Stomach (tissue), 4 donors: ENCODE measurements around the gene CHDH.

Experiments
- EP300 ChIP-seq: sonication (generic); formaldehyde crosslinking; IDR thresholded peaks from one replicate; pipeline ENCODE4 v1.6.1; 2017; ENCODE audit warnings: antibody characterized with exemption
- POLR2A ChIP-seq, 4 donors: fragments of 450-650 bp; IDR thresholded peaks; one replicate each; pipeline ENCODE4 v1.6.1; 2016; ENCODE audit warnings: antibody characterized with exemption in 4 of 4, control low read depth in 2 of 4, mild to moderate bottlenecking in 1 of 4, moderate library complexity in 1 of 4
- POLR2AphosphoS5 ChIP-seq, 3 donors: sonication (generic); formaldehyde crosslinking; IDR thresholded peaks; one replicate each; pipeline ENCODE4 v1.6.1; 2016; ENCODE audit warnings: antibody characterized with exemption in 3 of 3
- TF ChIP-seq, protein P1 (sequence below), 7 experiments: fragments of 450-650 bp in 4 of 7; fragments of 200-600 bp in 3 of 7; sonication (generic) in 3 of 7; IDR thresholded peaks; one replicate each; pipeline ENCODE4 v1.5.1; 2016 to 2019; ENCODE audit warnings: antibody characterized with exemption in 7 of 7, control low read depth in 2 of 7, mild to moderate bottlenecking in 1 of 7

DNA sequence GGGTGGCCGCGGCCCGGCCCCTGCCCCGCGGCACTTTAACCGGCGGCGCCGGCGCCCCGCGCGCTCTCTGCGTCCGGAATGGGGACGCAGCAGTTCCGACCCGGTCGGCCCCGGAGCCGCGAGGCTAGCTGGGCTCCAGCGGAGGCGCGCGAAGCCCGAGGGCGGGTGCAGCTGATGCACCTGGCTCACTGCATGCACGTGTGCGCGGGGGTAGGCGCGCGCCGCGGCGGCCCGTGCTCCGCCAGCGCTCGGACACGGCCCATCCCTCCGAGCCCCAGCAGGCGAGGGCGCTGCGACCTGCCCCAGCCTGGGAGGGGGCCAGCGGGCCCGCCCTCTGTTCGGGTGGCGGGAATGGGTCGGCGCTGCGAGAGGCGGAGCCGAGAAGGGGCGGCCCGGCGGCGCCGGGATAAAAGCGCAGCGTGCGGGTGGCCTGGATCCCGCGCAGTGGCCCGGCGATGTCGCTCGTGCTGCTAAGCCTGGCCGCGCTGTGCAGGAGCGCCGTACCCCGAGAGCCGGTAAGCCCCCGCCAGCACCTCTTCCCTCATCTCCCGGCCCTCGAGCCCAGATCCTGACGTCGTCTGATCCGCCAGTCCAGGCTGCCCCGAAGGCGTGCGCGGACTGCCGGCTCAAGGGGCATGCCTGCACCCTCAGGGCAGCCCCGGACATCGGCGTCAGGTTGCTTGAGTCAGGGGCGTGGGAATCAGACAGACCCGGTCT lies at the start of gene CHDH, which contains the start of gene IL17RB:
- TF ChIP-seq, protein P1, sequence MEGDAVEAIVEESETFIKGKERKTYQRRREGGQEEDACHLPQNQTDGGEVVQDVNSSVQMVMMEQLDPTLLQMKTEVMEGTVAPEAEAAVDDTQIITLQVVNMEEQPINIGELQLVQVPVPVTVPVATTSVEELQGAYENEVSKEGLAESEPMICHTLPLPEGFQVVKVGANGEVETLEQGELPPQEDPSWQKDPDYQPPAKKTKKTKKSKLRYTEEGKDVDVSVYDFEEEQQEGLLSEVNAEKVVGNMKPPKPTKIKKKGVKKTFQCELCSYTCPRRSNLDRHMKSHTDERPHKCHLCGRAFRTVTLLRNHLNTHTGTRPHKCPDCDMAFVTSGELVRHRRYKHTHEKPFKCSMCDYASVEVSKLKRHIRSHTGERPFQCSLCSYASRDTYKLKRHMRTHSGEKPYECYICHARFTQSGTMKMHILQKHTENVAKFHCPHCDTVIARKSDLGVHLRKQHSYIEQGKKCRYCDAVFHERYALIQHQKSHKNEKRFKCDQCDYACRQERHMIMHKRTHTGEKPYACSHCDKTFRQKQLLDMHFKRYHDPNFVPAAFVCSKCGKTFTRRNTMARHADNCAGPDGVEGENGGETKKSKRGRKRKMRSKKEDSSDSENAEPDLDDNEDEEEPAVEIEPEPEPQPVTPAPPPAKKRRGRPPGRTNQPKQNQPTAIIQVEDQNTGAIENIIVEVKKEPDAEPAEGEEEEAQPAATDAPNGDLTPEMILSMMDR (IDR thresholded peaks at IDR 0.05), result no peak
- TF ChIP-seq POLR2AphosphoS5 (IDR thresholded peaks at IDR 0.05) (peak in 2 of 3 donors; percentile 72 to 85), EP300 (no peak), POLR2A (IDR thresholded peaks at IDR 0.05) (peak in 1 of 4 donors; percentile 35)
